NCI-H2107 treated with DMSO at 0.1 percent for 48 hours (cell line): ENCODE measurements around the gene ERV3-1.
"Not testable (repeated sequence)": the region's sequence is repeated elsewhere in the genome, so short reads cannot be mapped to it uniquely, and the experiment has no call there.

ENCODE experiments used
- DNase-seq: peaks from one replicate; lab custom pipeline; 2025; ENCODE audit not compliant: unreplicated experiment; lab: John Stamatoyannopoulos, UW

Gene ERV3-1

GRCh38 chr7:65002972-65003585, 3.4 kb downstream of the ERV3-1 start:
- no peak for DNase-seq

- DNase-seq, result no peak
Measured at GRCh38 chr7:65001291-65001814, 5.1 kb downstream of the ERV3-1 start.

- no peak for DNase-seq
Measured at GRCh38 chr7:64999165-65000004, 7.1 kb downstream of the ERV3-1 start.

- DNase-seq, result no peak
Measured at GRCh38 chr7:64998865-64999164, 7.7 kb downstream of the ERV3-1 start.

- DNase-seq, result no peak
Measured at GRCh38 chr7:64997927-64998391, 8.5 kb downstream of the ERV3-1 start.

- DNase-seq, result no peak
Measured at GRCh38 chr7:64997164-64997908, 9.2 kb downstream of the ERV3-1 start.

GRCh38 chr7:64996305-64996704, 10.2 kb downstream of the ERV3-1 start:
- no peak for DNase-seq

GRCh38 chr7:64993901-64994300, 12.6 kb downstream of the ERV3-1 start:
- no peak for DNase-seq

GRCh38 chr7:64992971-64993370, 13.5 kb downstream of the ERV3-1 start:
- no peak for DNase-seq

- no peak for DNase-seq
Measured at GRCh38 chr7:64990936-64991335, 15.6 kb downstream of the ERV3-1 start, which contains the start of gene ZNF117. TSS of gene ZNF117 (minus strand) at chr7:64991036.

- no peak for DNase-seq
Measured at GRCh38 chr7:64990216-64990615, 16.3 kb downstream of the ERV3-1 start.

- no peak for DNase-seq
Measured at GRCh38 chr7:64978497-64979203, 27.8 kb downstream of the ERV3-1 start.

GRCh38 chr7:64965594-64965993, 40.9 kb downstream of the ERV3-1 start:
- DNase-seq, result peak; percentile 5

- peak; percentile 89 for DNase-seq
Measured at GRCh38 chr7:64959072-64959747, 47.3 kb downstream of the ERV3-1 start.

- DNase-seq, result peak; percentile 51
Measured at GRCh38 chr7:64951250-64951848, 55.1 kb downstream of the ERV3-1 start.

GRCh38 chr7:64950673-64951072, 55.8 kb downstream of the ERV3-1 start:
- DNase-seq, result not testable (repeated sequence)

GRCh38 chr7:64948774-64949173, 57.7 kb downstream of the ERV3-1 start:
- not testable (repeated sequence) for DNase-seq

- DNase-seq, result no peak
Measured at GRCh38 chr7:64947252-64948000, 59.1 kb downstream of the ERV3-1 start.

GRCh38 chr7:64946772-64947171, 59.7 kb downstream of the ERV3-1 start:
- no peak for DNase-seq
